Endothelial cell of umbilical vein (primary cell): ENCODE measurements around the gene UBE2E3. TPM values are rescaled to one million over a fixed set of nuclear protein-coding genes. Genes with fewer than 3 reads are reported as not detected.

Source experiments
- BruUV-seq: library from RNA; stranded (reverse); fragments of 400-500 nt; replicated peaks from 2 replicates; lab custom pipeline; 2021; lab: Mats Ljungman, UMichigan
- CTCF ChIA-PET: fragments of 300-600, 350-600 bp; sonication (Branson Sonifier 250); formaldehyde crosslinking; loops from one replicate; lab custom pipeline; 2021; ENCODE audit warnings: antibody characterized with exemption, inconsistent platforms; lab: Charles Lee
- POLR2A ChIA-PET: fragments of 300-600, 350-600 bp; sonication (Branson Sonifier 250); formaldehyde crosslinking; loops from one replicate; lab custom pipeline; 2021; ENCODE audit warnings: antibody characterized with exemption, inconsistent platforms; lab: Charles Lee
- DNase-seq: peaks from one replicate; pipeline ENCODE4 v3.0.0-alpha.2; 2011; ENCODE audit warnings: low read depth, low spot score
- FAIRE-seq: peaks from 2 replicates; lab custom pipeline; 2011; peaks lifted over from hg19 to GRCh38; lab: Jason Lieb, UNC
- H2AFZ ChIP-seq: 2 replicates; pipeline ENCODE4 v1.6.0; 2012; ENCODE audit warnings: low read depth, low read length, control low read depth, inconsistent platforms
- H3K27ac ChIP-seq: 2 replicates; pipeline ENCODE4 v1.5.1; 2011; ENCODE audit warnings: low read depth, mild to moderate bottlenecking, control low read depth, low read length, moderate library complexity; ENCODE audit not compliant: insufficient read depth
- H3K27me3 ChIP-seq, 2 experiments: 2 replicates each; pipeline versions ENCODE4 v1.6.0 to v1.6.1; 2011; ENCODE audit warnings: low read length in 2 of 2, mixed read lengths in 1 of 2; ENCODE audit not compliant: control insufficient read depth in 2 of 2, insufficient read depth in 2 of 2
- H3K36me3 ChIP-seq, 2 experiments: 2 replicates in 1 of 2; 3 replicates in 1 of 2; pipeline ENCODE4 v1.5.1; 2011; ENCODE audit warnings: low read length in 2 of 2, mild to moderate bottlenecking in 1 of 2, moderate library complexity in 1 of 2; ENCODE audit not compliant: control insufficient read depth in 2 of 2, insufficient read depth in 2 of 2; ENCODE audit errors: extremely low read depth in 1 of 2
- H3K4me1 ChIP-seq: 3 replicates; pipeline ENCODE4 v1.5.1; 2011; ENCODE audit warnings: mild to moderate bottlenecking, low read length; ENCODE audit not compliant: control insufficient read depth, insufficient read depth; ENCODE audit errors: extremely low read depth
- H3K4me2 ChIP-seq: 2 replicates; pipeline ENCODE4 v1.6.1; 2011; ENCODE audit warnings: low read length, control low read depth, mixed read lengths; ENCODE audit not compliant: insufficient read depth
- H3K4me3 ChIP-seq, 3 experiments: fragments of 200-600 bp in 1 of 3; sonication (generic), shearing (Covaris generic) in 1 of 3; replicated peaks in 1 of 3; 2 replicates each; pipeline ENCODE4 v1.5.1; 2011 to 2016; ENCODE audit warnings: control low read depth in 3 of 3, low read length in 3 of 3, mild to moderate bottlenecking in 2 of 3, inconsistent platforms in 1 of 3, low read depth in 1 of 3, moderate library complexity in 1 of 3; ENCODE audit not compliant: insufficient read depth in 1 of 3
- H3K79me2 ChIP-seq: 2 replicates; pipeline ENCODE4 v1.6.0; 2012; ENCODE audit warnings: low read length, inconsistent platforms; ENCODE audit not compliant: control insufficient read depth, insufficient read depth
- H3K9ac ChIP-seq: replicated peaks from 2 replicates; pipeline ENCODE3; 2011; ENCODE audit warnings: low read length, control low read depth; ENCODE audit not compliant: insufficient read depth; ENCODE audit errors: extremely low read depth
- H3K9me1 ChIP-seq: replicated peaks from 3 replicates; pipeline ENCODE4 v1.6.0; 2011; ENCODE audit warnings: mild to moderate bottlenecking, low read length; ENCODE audit not compliant: control insufficient read depth, insufficient read depth; ENCODE audit errors: extremely low read depth
- H3K9me3 ChIP-seq: replicated peaks from 2 replicates; pipeline ENCODE4 v1.5.1; 2012; ENCODE audit warnings: low read length, inconsistent platforms; ENCODE audit not compliant: control insufficient read depth, insufficient read depth
- H4K20me1 ChIP-seq: replicated peaks from 2 replicates; pipeline ENCODE3; 2011; ENCODE audit warnings: mild to moderate bottlenecking, low read length; ENCODE audit not compliant: control insufficient read depth, insufficient read depth; ENCODE audit errors: extremely low read depth
- CTCF ChIP-seq, 2 donors: IDR thresholded peaks; 1 replicate in 1 of 2; 2 replicates in 1 of 2; pipeline ENCODE4 v1.5.1; 2011; ENCODE audit warnings: low read length in 2 of 2, mild to moderate bottlenecking in 2 of 2, moderate library complexity in 2 of 2, control low read depth in 1 of 2, inconsistent platforms in 1 of 2, low read depth in 1 of 2; ENCODE audit not compliant: insufficient read depth in 1 of 2; ENCODE audit errors: extremely low read depth in 1 of 2
- EZH2 ChIP-seq: IDR thresholded peaks from 2 replicates; pipeline ENCODE4 v1.6.1; 2012; ENCODE audit warnings: borderline replicate concordance, low read depth, mild to moderate bottlenecking, moderate library complexity, low read length, inconsistent platforms; ENCODE audit not compliant: severe bottlenecking
- FOS ChIP-seq: IDR thresholded peaks from 2 replicates; pipeline ENCODE4 v1.6.1; 2011; ENCODE audit warnings: mild to moderate bottlenecking, low read length, moderate library complexity, borderline replicate concordance; ENCODE audit not compliant: insufficient read depth
- GATA2 ChIP-seq: IDR thresholded peaks from 2 replicates; pipeline ENCODE4 v1.7.0; 2011; ENCODE audit warnings: low read depth, mild to moderate bottlenecking, moderate library complexity, mixed read lengths, low read length; ENCODE audit not compliant: insufficient read length, insufficient read depth
- JUN ChIP-seq: IDR thresholded peaks from 2 replicates; pipeline ENCODE4 v1.6.1; 2011; ENCODE audit warnings: borderline replicate concordance, low read depth; ENCODE audit not compliant: insufficient read length, insufficient read depth
- MAX ChIP-seq: IDR thresholded peaks from 2 replicates; pipeline ENCODE4 v1.6.1; 2011; ENCODE audit not compliant: insufficient read depth, insufficient read length
- MYC ChIP-seq: IDR thresholded peaks from one replicate; pipeline ENCODE4 v1.6.1; 2011; ENCODE audit warnings: mild to moderate bottlenecking, low read depth, low read length
- POLR2A ChIP-seq: IDR thresholded peaks from 2 replicates; pipeline ENCODE4 v1.6.1; 2012; ENCODE audit warnings: low read depth, mild to moderate bottlenecking, control low read depth, low read length
- POLR2AphosphoS5 ChIP-seq: IDR thresholded peaks from 2 replicates; pipeline ENCODE4 v1.6.1; 2012; ENCODE audit warnings: low read depth, mild to moderate bottlenecking, control low read depth, low read length, moderate library complexity; ENCODE audit not compliant: insufficient read depth
- dilution Hi-C: fragments of 300-500 bp; cut with MboI; formaldehyde crosslinking; loops from one replicate; pipeline ENCODE4 v1.15.0; 2019; ENCODE audit warnings: low sequenced_read_pairs; ENCODE audit not compliant: extremely low pct_ligation_motif_present
- intact Hi-C: fragments of 100-400 bp; cut with micrococcal nuclease; formaldehyde crosslinking; loops from one replicate; pipeline ENCODE4 v1.10.0; 2022
- polyA plus RNA-seq, 4 experiments: library from polyadenylated mRNA; depleted of rRNA in 3 of 4; stranded (reverse) in 3 of 4; unstranded in 1 of 4; fragments of >200 nt; gene quantifications; 2 replicates each; pipeline versions ENCODE4 v1.2.1 to v1.2.3, GENCODE V29; 2011 to 2012; ENCODE audit warnings: missing spikeins in 1 of 4
- total RNA-seq: library from RNA; stranded (reverse); gene quantifications from 2 replicates; pipeline ENCODE4 v1.2.3, GENCODE V29; 2021

Gene UBE2E3
- total and polyA plus RNA-seq, 2 donors (not counting 3 experiments of a cell fraction or from before 2014, with no cell fraction given): 81.5 to 107 TPM

GRCh38 chr2:180992994-180993393 lies 12.6 kb downstream of the UBE2E3 start:
- Histone ChIP-seq H3K79me2 (peaks cover 84% of the 10 kb centered on the region), H3K4me2 (no peak overlapping the region), H3K36me3 (no peaks in the 10 kb centered on the region), H3K9me1 (no peaks in the 10 kb centered on the region), H3K9ac (no peak overlapping the region), H3K27ac (no peak overlapping the region), H3K4me3 (no peak overlapping the region), H3K4me1 (peaks cover 5% of the 10 kb centered on the region), H4K20me1 (peaks cover 5% of the 10 kb centered on the region), H2AFZ (no peak overlapping the region), H3K27me3 (no peaks in the 10 kb centered on the region), H3K9me3 (no peaks in the 10 kb centered on the region)
- ChIA-PET CTCF (interaction anchor here (5.2 kb wide), 1 partner anchor 13 kb away, joined by 33 read pairs; the partner anchor contains the start of gene UBE2E3), POLR2A (interaction anchor here (0.7 kb wide), 1 partner anchor 508 kb away, joined by 3 read pairs; no protein-coding TSS in a partner anchor)
- TF ChIP-seq POLR2AphosphoS5 (no peak), FOS (no peak), MAX (no peak), GATA2 (no peak), EZH2 (no peak), JUN (no peak), POLR2A (no peak), MYC (no peak), CTCF (IDR thresholded peaks at IDR 0.05; ENCODE audit: extremely low read depth in 1 of 2, insufficient read depth in 1 of 2, low read depth in 1 of 2, low read length in 2 of 2) (no peak)
- intact Hi-C loops: no loop called here
- FAIRE-seq (no peak), DNase-seq (no peak)
- dilution Hi-C loops: no loop called here
- no TSS peak for BruUV-seq
